HCT116 (cell line): ENCODE measurements around the gene ZNF189. TPM values are rescaled to one million over a fixed set of nuclear protein-coding genes. Genes with fewer than 3 reads are reported as not detected.

Experiments used
- ATAC-seq: fragments of 200-7000 bp; cut with Tn5 transposase; 2 replicates; pipeline ENCODE4 v1.9.1; 2020; ENCODE audit warnings: mild to moderate bottlenecking, moderate library complexity
- Bru-seq: library from RNA; stranded (reverse); fragments of 400-500 nt; gene quantifications from one replicate; lab custom pipeline; 2021; lab: Mats Ljungman, UMichigan
- BruChase-seq, 2 experiments: library from RNA; stranded (reverse); fragments of 400-500 nt; gene quantifications; one replicate each; lab custom pipeline; 2021; lab: Mats Ljungman, UMichigan
- BruUV-seq: library from RNA; stranded (reverse); fragments of 400-500 nt; replicated peaks from 2 replicates; lab custom pipeline; 2021; lab: Mats Ljungman, UMichigan
- CTCF ChIA-PET: fragments of 300-600 bp; sonication (Branson Sonifier 250); formaldehyde crosslinking; loops from one replicate; lab custom pipeline; 2021; ENCODE audit warnings: antibody characterized with exemption; lab: Charles Lee
- POLR2A ChIA-PET: fragments of 300-600, 350-600 bp; sonication (Branson Sonifier 250); formaldehyde crosslinking; loops from one replicate; lab custom pipeline; 2021; ENCODE audit warnings: antibody characterized with exemption; lab: Charles Lee
- RAD21 ChIA-PET, 2 experiments: fragments of 300-600 bp; sonication (Branson Sonifier 250); formaldehyde crosslinking; loops; one replicate each; lab custom pipeline; 2023; ENCODE audit warnings: low total read pairs in 2 of 2; ENCODE audit not compliant: uncharacterized antibody in 2 of 2, unreplicated experiment in 2 of 2, low non-redundant PET in 1 of 2; lab: Charles Lee
- DNase-seq: peaks from one replicate; pipeline ENCODE4 v3.0.0-alpha.2; 2010; ENCODE audit warnings: low read depth, low spot score
- H2AFZ ChIP-seq: fragments of 200-600 bp; shearing (Covaris generic), sonication (generic); 2 replicates; pipeline ENCODE4 v1.6.1; 2017; ENCODE audit warnings: low read depth, mixed run types, mixed read lengths, antibody characterized with exemption, low read length; ENCODE audit not compliant: poor library complexity, severe bottlenecking
- H3K27ac ChIP-seq: 2 replicates; pipeline ENCODE4 v1.5.1; 2012; ENCODE audit warnings: low read depth, low read length
- H3K27me3 ChIP-seq: fragments of 200-600 bp; sonication (generic); 2 replicates; pipeline ENCODE4 v1.6.1; 2016; ENCODE audit warnings: mixed run types, low read length, mixed read lengths; ENCODE audit not compliant: insufficient read depth
- H3K36me3 ChIP-seq, 2 experiments: fragments of 200-500 bp in 1 of 2; fragments of 200-600 bp in 1 of 2; sonication (Bioruptor generic) in 1 of 2; sonication (generic) in 1 of 2; 2 replicates each; pipeline versions ENCODE4 v1.5.1 to v1.6.1; 2014 to 2016; ENCODE audit warnings: low read length in 2 of 2, inconsistent platforms in 1 of 2, mixed read lengths in 1 of 2, mixed run types in 1 of 2; ENCODE audit not compliant: insufficient read depth in 2 of 2, control insufficient read depth in 1 of 2
- H3K4me1 ChIP-seq, 2 experiments: fragments of 200-600 bp in 1 of 2; sonication (generic) in 1 of 2; 2 replicates each; pipeline versions ENCODE4 v1.5.1 to v1.6.1; 2012 to 2017; ENCODE audit warnings: low read length in 2 of 2, inconsistent platforms in 1 of 2, mild to moderate bottlenecking in 1 of 2, mixed read lengths in 1 of 2, mixed run types in 1 of 2, moderate library complexity in 1 of 2; ENCODE audit not compliant: insufficient read depth in 2 of 2, control insufficient read depth in 1 of 2
- H3K4me2 ChIP-seq: fragments of 200-600 bp; sonication (generic); 2 replicates; pipeline ENCODE4 v1.6.1; 2017; ENCODE audit warnings: mixed run types, low read length, mixed read lengths
- H3K4me3 ChIP-seq, 2 experiments: fragments of 200-600 bp in 1 of 2; sonication (generic) in 1 of 2; replicated peaks in 1 of 2; 2 replicates each; pipeline ENCODE4 v1.5.1; 2011 to 2016; ENCODE audit warnings: low read length in 2 of 2, control low read depth in 1 of 2, low read depth in 1 of 2, mild to moderate bottlenecking in 1 of 2, mixed read lengths in 1 of 2, mixed run types in 1 of 2
- H3K79me2 ChIP-seq: fragments of 200-600 bp; sonication (generic); 2 replicates; pipeline ENCODE4 v1.6.1; 2017; ENCODE audit warnings: mild to moderate bottlenecking, mixed run types, low read length, moderate library complexity, mixed read lengths; ENCODE audit not compliant: insufficient read depth
- H3K9ac ChIP-seq: fragments of 200-600 bp; sonication (generic); 2 replicates; pipeline ENCODE4 v1.6.1; 2016; ENCODE audit warnings: low read length, mixed read lengths
- H3K9me2 ChIP-seq: fragments of 200-600 bp; sonication (generic), shearing (Covaris generic); 2 replicates; pipeline ENCODE4 v1.6.1; 2017; ENCODE audit warnings: mixed run types, mild to moderate bottlenecking, moderate library complexity; ENCODE audit not compliant: insufficient read depth
- H3K9me3 ChIP-seq, 2 experiments: fragments of 200-500 bp in 1 of 2; fragments of 200-600 bp in 1 of 2; sonication (Bioruptor generic) in 1 of 2; sonication (generic) in 1 of 2; 2 replicates each; pipeline ENCODE4 v1.6.1; 2014 to 2017; ENCODE audit warnings: low read length in 2 of 2, mixed read lengths in 2 of 2, inconsistent platforms in 1 of 2, low read depth in 1 of 2, mild to moderate bottlenecking in 1 of 2, mixed run types in 1 of 2, moderate library complexity in 1 of 2; ENCODE audit not compliant: control insufficient read depth in 1 of 2, insufficient read depth in 1 of 2
- H4K20me1 ChIP-seq: fragments of 200-600 bp; sonication (generic), shearing (Covaris generic); 2 replicates; pipeline ENCODE4 v1.6.1; 2017; ENCODE audit warnings: mixed run types, mild to moderate bottlenecking, moderate library complexity; ENCODE audit not compliant: insufficient read depth
- CBX3 ChIP-seq: IDR thresholded peaks from 2 replicates; pipeline ENCODE4 v1.6.1; 2012; ENCODE audit warnings: low read depth
- CEBPB ChIP-seq: IDR thresholded peaks from 2 replicates; pipeline ENCODE4 v1.6.1; 2012; ENCODE audit warnings: low read depth
- EGR1 ChIP-seq: IDR thresholded peaks from 2 replicates; pipeline ENCODE4 v1.6.1; 2012; ENCODE audit warnings: low read depth
- ELF1 ChIP-seq: IDR thresholded peaks from 2 replicates; pipeline ENCODE4 v1.6.1; 2012; ENCODE audit warnings: low read depth, borderline replicate concordance
- EZH2phosphoT487 ChIP-seq: fragments of 200-600 bp; IDR thresholded peaks from 2 replicates; pipeline ENCODE4 v1.6.1; 2018; ENCODE audit warnings: antibody characterized with exemption, borderline replicate concordance
- JUND ChIP-seq: IDR thresholded peaks from 2 replicates; pipeline ENCODE4 v1.6.1; 2012
- POLR2AphosphoS5 ChIP-seq: IDR thresholded peaks from 2 replicates; pipeline ENCODE4 v1.6.1; 2011; ENCODE audit warnings: mild to moderate bottlenecking, low read depth, low read length, moderate library complexity
- SIN3A ChIP-seq: IDR thresholded peaks from 2 replicates; pipeline ENCODE4 v1.6.1; 2012; ENCODE audit warnings: low read depth
- SP1 ChIP-seq: IDR thresholded peaks from 2 replicates; pipeline ENCODE4 v1.6.1; 2012; ENCODE audit warnings: low read depth
- SRF ChIP-seq: IDR thresholded peaks from 2 replicates; pipeline ENCODE4 v1.6.1; 2012; ENCODE audit warnings: low read depth
- TCF7L2 ChIP-seq: IDR thresholded peaks from 2 replicates; pipeline ENCODE4 v1.7.0; 2011; ENCODE audit warnings: borderline replicate concordance, inconsistent platforms; ENCODE audit not compliant: insufficient read depth, insufficient read length; ENCODE audit errors: extremely low read depth
- YY1 ChIP-seq: IDR thresholded peaks from 2 replicates; pipeline ENCODE4 v1.6.1; 2011; ENCODE audit warnings: low read length, low read depth, moderate library complexity, mild to moderate bottlenecking; ENCODE audit not compliant: insufficient replicate concordance; ENCODE audit errors: extremely low read depth
- ZFX ChIP-seq: fragments of 450-650 bp; IDR thresholded peaks from 2 replicates; pipeline ENCODE4 v1.6.1; 2017
- ZNF274 ChIP-seq: fragments of 200-500 bp; sonication (Bioruptor generic); IDR thresholded peaks from 2 replicates; pipeline ENCODE4 v1.6.1; 2014; ENCODE audit warnings: mild to moderate bottlenecking, low read depth, low read length, inconsistent platforms
- intact Hi-C: fragments of 100-400 bp; cut with micrococcal nuclease; formaldehyde crosslinking; loops from 2 replicates; pipeline ENCODE4 v1.10.0; 2022
- long read RNA-seq: library from polyadenylated mRNA; unstranded; transcript quantifications from one replicate; pipeline ENCODE4 v2.0.0, GENCODE V29; 2021; ENCODE audit not compliant: unreplicated experiment
- polyA plus RNA-seq: library from polyadenylated mRNA; unstranded; fragments of >200 nt; gene quantifications from 2 replicates; pipeline ENCODE4 v1.2.1, GENCODE V29; 2012; ENCODE audit warnings: missing spikeins
- total RNA-seq: library from RNA; stranded (reverse); gene quantifications from one replicate; pipeline ENCODE4 v1.2.1, GENCODE V29; 2021; ENCODE audit not compliant: unreplicated experiment
- TF ChIP-seq, protein P1 (sequence below): IDR thresholded peaks from 2 replicates; pipeline ENCODE4 v1.6.1; 2012; ENCODE audit warnings: low read depth
- TF ChIP-seq, protein P2 (sequence below), 3 experiments: fragments of 200-600 bp in 1 of 3; sonication (generic) in 1 of 3; IDR thresholded peaks in 2 of 3; conservative IDR thresholded peaks in 1 of 3; 2 replicates each; pipeline ENCODE4 v1.5.1; 2012 to 2017; ENCODE audit warnings: low read depth in 2 of 3, low read length in 2 of 3, antibody characterized with exemption in 1 of 3, borderline replicate concordance in 1 of 3, control low read depth in 1 of 3, mild to moderate bottlenecking in 1 of 3, mixed read lengths in 1 of 3, mixed run types in 1 of 3, moderate library complexity in 1 of 3; ENCODE audit not compliant: insufficient read depth in 1 of 3
- TF ChIP-seq, protein P3 (sequence below): IDR thresholded peaks from 2 replicates; pipeline ENCODE4 v1.6.1; 2012

Gene ZNF189
- total RNA-seq (10.6 TPM), Bru-seq, nascent RNA (percentile 93 among the genes with signal in this experiment), BruChase-seq, experiment 1, labeled RNA remaining after a 6-hour chase (percentile 74 among the genes with signal in this experiment), BruChase-seq, experiment 2, labeled RNA remaining after a 2-hour chase (percentile 90 among the genes with signal in this experiment)
- polyA plus RNA-seq = 1.9 and 3.7 TPM in 2 replicates
- long read RNA-seq = 0 reads

DNA sequence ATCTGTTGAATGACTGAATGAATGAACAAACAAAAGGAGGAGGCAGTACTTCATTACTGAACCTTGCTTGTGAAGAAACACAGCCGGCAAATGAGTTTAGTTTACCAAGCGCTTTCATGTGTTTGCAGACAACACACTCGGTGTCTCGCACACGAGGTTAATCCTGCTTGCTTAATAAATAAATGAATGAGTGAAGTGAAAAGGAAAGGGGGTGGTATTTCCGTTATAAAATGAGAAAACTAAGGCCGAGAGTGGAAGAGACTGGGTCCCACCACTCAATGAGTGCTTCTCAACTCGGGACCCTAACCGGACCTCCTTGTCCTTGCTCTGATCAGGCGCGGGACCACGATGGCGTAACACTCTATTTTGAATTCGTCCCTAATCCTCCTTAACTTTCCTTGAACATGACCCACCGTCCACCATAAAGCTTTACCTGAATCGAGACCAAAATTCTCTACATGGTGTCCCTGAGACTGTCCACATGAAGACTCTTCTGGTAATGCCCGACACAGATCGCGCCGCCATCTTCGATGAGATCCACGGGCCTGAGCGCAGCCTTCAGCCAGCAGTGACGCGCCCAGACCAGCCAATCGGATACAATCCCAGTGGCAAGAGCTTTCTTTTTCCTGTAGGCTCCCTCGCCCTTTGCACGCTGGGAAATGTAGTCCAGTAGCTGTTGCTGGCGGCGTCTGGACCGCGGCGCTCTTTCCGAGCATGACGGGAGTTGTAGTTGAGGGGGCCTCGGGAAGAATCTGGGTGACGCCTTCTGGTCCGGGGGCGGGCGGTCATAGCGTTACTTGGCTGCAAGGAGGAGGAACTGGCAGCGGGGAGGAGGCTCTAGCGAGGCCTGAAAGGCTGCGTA is at the start of gene ZNF189, which contains the start of gene MRPL50:
ZNF189 (plus strand) TSS at position 784 of the 862 bp plus-strand sequence. CDS start 306 bp downstream, outside the sequence.
MRPL50 (minus strand) TSS at position 551 of the 862 bp plus-strand sequence; CDS start at position 525, 26 bp downstream.
- Histone ChIP-seq H3K4me2 (peak within 1 kb of the TSS; percentile 86), H3K79me2 (peaks cover 76% of the 10 kb centered on the region), H3K4me3 (peak within 1 kb of the TSS; percentile 71 to 92), H3K4me1 (peaks cover 3 to 10% of the 10 kb centered on the region in 2 experiments; a peak in 3 of 4 replicates), H3K9me2 (no peaks in the 10 kb centered on the region), H3K9ac (peak within 1 kb of the TSS; percentile 88), H3K36me3 (peaks cover 21 to 49% of the 10 kb centered on the region in 2 experiments), H3K9me3 (no peaks in the 10 kb centered on the region), H4K20me1 (no peaks in the 10 kb centered on the region), H3K27ac (peak within 1 kb of the TSS; percentile 44), H2AFZ (no peak within 1 kb of the TSS), H3K27me3 (no peaks in the 10 kb centered on the region)
- DNase-seq (peak; percentile 96), ATAC-seq (peak; percentile 96)
- ChIA-PET CTCF (interaction anchor here (0.9 to 2.3 kb wide), 4 partner anchors 10 to 61 kb away, joined by 3 to 18 read pairs (median 5); no protein-coding TSS in a partner anchor), POLR2A (interaction anchor here (0.6 to 1.1 kb wide), 11 partner anchors 9 to 1078 kb away, joined by 3 to 10 read pairs (median 4); no protein-coding TSS in a partner anchor), RAD21 (interaction anchor here in 1 of 2 experiments (0.7 kb wide), 1 partner anchor 9 kb away, joined by 3 read pairs; no protein-coding TSS in a partner anchor)
- TSS peak; percentile 64 for BruUV-seq
- intact Hi-C loops = loop anchor here (5.0 kb wide), 2 partner anchors 134 to 796 kb away; partner anchors contain the start of gene RNF20
- TF ChIP-seq EGR1 = peak; percentile 92
- peak; percentile 94 for TF ChIP-seq POLR2AphosphoS5
- peak; percentile 93 for TF ChIP-seq YY1
- no peak for TF ChIP-seq CBX3
- peak; percentile 80 for TF ChIP-seq SP1
- TF ChIP-seq TCF7L2 = peak; percentile 23
- no peak; the same call in 1 of the 2 replicates for TF ChIP-seq SIN3A
- TF ChIP-seq, protein P1, sequence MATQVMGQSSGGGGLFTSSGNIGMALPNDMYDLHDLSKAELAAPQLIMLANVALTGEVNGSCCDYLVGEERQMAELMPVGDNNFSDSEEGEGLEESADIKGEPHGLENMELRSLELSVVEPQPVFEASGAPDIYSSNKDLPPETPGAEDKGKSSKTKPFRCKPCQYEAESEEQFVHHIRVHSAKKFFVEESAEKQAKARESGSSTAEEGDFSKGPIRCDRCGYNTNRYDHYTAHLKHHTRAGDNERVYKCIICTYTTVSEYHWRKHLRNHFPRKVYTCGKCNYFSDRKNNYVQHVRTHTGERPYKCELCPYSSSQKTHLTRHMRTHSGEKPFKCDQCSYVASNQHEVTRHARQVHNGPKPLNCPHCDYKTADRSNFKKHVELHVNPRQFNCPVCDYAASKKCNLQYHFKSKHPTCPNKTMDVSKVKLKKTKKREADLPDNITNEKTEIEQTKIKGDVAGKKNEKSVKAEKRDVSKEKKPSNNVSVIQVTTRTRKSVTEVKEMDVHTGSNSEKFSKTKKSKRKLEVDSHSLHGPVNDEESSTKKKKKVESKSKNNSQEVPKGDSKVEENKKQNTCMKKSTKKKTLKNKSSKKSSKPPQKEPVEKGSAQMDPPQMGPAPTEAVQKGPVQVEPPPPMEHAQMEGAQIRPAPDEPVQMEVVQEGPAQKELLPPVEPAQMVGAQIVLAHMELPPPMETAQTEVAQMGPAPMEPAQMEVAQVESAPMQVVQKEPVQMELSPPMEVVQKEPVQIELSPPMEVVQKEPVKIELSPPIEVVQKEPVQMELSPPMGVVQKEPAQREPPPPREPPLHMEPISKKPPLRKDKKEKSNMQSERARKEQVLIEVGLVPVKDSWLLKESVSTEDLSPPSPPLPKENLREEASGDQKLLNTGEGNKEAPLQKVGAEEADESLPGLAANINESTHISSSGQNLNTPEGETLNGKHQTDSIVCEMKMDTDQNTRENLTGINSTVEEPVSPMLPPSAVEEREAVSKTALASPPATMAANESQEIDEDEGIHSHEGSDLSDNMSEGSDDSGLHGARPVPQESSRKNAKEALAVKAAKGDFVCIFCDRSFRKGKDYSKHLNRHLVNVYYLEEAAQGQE = no peak
- TF ChIP-seq ELF1 = peak; percentile 72
- no peak for TF ChIP-seq ZNF274
- TF ChIP-seq JUND = no peak
- TF ChIP-seq, protein P2, sequence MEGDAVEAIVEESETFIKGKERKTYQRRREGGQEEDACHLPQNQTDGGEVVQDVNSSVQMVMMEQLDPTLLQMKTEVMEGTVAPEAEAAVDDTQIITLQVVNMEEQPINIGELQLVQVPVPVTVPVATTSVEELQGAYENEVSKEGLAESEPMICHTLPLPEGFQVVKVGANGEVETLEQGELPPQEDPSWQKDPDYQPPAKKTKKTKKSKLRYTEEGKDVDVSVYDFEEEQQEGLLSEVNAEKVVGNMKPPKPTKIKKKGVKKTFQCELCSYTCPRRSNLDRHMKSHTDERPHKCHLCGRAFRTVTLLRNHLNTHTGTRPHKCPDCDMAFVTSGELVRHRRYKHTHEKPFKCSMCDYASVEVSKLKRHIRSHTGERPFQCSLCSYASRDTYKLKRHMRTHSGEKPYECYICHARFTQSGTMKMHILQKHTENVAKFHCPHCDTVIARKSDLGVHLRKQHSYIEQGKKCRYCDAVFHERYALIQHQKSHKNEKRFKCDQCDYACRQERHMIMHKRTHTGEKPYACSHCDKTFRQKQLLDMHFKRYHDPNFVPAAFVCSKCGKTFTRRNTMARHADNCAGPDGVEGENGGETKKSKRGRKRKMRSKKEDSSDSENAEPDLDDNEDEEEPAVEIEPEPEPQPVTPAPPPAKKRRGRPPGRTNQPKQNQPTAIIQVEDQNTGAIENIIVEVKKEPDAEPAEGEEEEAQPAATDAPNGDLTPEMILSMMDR (IDR thresholded peaks at IDR 0.05 in 2 of 3, conservative IDR thresholded peaks at IDR 0.05 in 1 of 3; ENCODE audit: borderline replicate concordance in 1 of 3, insufficient read depth in 1 of 3, low read depth in 2 of 3, low read length in 2 of 3) = no peak
- TF ChIP-seq, protein P3, sequence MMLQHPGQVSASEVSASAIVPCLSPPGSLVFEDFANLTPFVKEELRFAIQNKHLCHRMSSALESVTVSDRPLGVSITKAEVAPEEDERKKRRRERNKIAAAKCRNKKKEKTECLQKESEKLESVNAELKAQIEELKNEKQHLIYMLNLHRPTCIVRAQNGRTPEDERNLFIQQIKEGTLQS = no peak
- no peak for TF ChIP-seq ZFX
- TF ChIP-seq CEBPB = no peak; the same call in 1 of the 2 replicates
- TF ChIP-seq SRF = no peak
- TF ChIP-seq EZH2phosphoT487 = no peak
